Measurements from ENCODE around the gene SFTPD. TPM values are rescaled to one million over a fixed set of nuclear protein-coding genes. Genes with fewer than 3 reads are reported as not detected.

SFTPD gene
- total RNA-seq, 1 experiment from 2014 or later: not detected

DNA sequence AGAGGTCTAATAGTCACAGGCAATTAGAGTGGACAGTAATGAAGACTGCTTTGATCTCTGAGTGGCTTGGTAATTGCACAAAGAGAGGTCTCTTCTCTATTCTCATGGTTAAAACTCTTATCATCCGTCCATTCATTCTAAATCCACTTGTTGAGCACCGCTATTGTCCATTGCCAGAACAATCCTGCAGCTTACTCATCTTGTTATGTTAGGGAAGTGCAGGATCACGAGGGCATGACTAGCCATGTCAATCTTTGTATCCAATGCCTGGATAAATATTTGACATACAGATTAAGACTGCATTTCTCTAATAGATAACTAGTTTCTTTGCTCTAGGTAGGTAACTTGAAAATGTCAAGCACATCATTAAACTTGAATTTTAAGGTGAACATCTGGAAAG is 14.9 kb downstream of the SFTPD start:
- peaks cover 14% of the 10 kb centered on the region for H3K27me3 ChIP-seq (replicated peaks; ENCODE audit: insufficient read depth, low read depth, low read length, poor library complexity)
- no peaks in the 10 kb centered on the region for H3K9me3 ChIP-seq (ENCODE audit: low read depth, low read length, poor library complexity, severe bottlenecking)
- DNase-seq (ENCODE audit: low spot score): no peak
- no peak overlapping the region for H3K27ac ChIP-seq (ENCODE audit: low read depth, low read length, poor library complexity, severe bottlenecking)
- no peak overlapping the region for H3K4me3 ChIP-seq (ENCODE audit: low read depth, low read length, poor library complexity, severe bottlenecking)
- BruUV-seq (replicated peaks): no TSS peak
- H3K36me3 ChIP-seq (ENCODE audit: insufficient read depth, low read length, poor library complexity, severe bottlenecking): no peaks in the 10 kb centered on the region
- ChIA-PET CTCF (no interaction called here), POLR2A (ENCODE audit: low non-redundant PET) (no interaction called here)
- H3K4me1 ChIP-seq (ENCODE audit: insufficient read depth, low read length, poor library complexity, severe bottlenecking): no peaks in the 10 kb centered on the region
- intact Hi-C loops (cut with micrococcal nuclease; ENCODE audit: unreplicated experiment): no loop called here
- no peak for TF ChIP-seq EZH2 (IDR thresholded peaks at IDR 0.05; ENCODE audit: borderline replicate concordance, low read depth, low read length, poor library complexity, severe bottlenecking)
- TF ChIP-seq, protein P1, sequence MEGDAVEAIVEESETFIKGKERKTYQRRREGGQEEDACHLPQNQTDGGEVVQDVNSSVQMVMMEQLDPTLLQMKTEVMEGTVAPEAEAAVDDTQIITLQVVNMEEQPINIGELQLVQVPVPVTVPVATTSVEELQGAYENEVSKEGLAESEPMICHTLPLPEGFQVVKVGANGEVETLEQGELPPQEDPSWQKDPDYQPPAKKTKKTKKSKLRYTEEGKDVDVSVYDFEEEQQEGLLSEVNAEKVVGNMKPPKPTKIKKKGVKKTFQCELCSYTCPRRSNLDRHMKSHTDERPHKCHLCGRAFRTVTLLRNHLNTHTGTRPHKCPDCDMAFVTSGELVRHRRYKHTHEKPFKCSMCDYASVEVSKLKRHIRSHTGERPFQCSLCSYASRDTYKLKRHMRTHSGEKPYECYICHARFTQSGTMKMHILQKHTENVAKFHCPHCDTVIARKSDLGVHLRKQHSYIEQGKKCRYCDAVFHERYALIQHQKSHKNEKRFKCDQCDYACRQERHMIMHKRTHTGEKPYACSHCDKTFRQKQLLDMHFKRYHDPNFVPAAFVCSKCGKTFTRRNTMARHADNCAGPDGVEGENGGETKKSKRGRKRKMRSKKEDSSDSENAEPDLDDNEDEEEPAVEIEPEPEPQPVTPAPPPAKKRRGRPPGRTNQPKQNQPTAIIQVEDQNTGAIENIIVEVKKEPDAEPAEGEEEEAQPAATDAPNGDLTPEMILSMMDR (conservative IDR thresholded peaks at IDR 0.05; ENCODE audit: low read depth, low read length): no peak

DNA sequence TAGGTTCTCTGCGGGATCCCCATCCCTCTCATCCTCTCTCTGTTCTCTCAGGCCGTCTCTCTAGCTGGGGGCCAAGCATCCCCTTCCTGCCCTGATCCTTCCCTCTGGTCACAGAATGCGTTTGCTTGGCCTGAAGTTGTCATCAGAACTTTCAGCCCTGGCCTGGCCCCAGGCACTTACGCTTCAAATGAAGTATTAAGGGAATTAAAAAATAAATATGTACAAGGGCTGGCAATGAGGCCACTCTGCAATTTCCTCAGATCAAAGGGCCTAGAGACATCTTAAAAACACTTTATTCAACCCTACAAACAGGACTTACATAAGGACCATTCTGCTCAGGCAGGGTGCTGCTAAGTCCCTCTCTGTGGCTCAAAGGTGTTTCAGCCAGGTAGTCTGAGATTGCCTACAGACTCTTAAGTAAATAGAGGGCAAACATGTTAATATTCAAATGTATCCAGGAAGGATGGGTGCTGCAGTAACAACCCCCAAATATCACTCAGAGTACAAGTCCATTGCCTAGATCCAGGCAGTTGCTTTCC is 16.0 kb downstream of the SFTPD start:
- ChIA-PET POLR2A (ENCODE audit: low non-redundant PET) (no interaction called here), CTCF (no interaction called here)
- Histone ChIP-seq H3K9me3 (ENCODE audit: low read depth, low read length, poor library complexity, severe bottlenecking) (no peaks in the 10 kb centered on the region), H3K36me3 (ENCODE audit: insufficient read depth, low read length, poor library complexity, severe bottlenecking) (no peaks in the 10 kb centered on the region), H3K27me3 (replicated peaks; ENCODE audit: insufficient read depth, low read depth, low read length, poor library complexity) (peaks cover 14% of the 10 kb centered on the region), H3K4me1 (ENCODE audit: insufficient read depth, low read length, poor library complexity, severe bottlenecking) (no peaks in the 10 kb centered on the region), H3K27ac (ENCODE audit: low read depth, low read length, poor library complexity, severe bottlenecking) (no peak overlapping the region), H3K4me3 (ENCODE audit: low read depth, low read length, poor library complexity, severe bottlenecking) (no peak overlapping the region)
- DNase-seq (ENCODE audit: low spot score): no peak
- BruUV-seq (replicated peaks): no TSS peak
- intact Hi-C loops (cut with micrococcal nuclease; ENCODE audit: unreplicated experiment): no loop called here
- no peak for TF ChIP-seq EZH2 (IDR thresholded peaks at IDR 0.05; ENCODE audit: borderline replicate concordance, low read depth, low read length, poor library complexity, severe bottlenecking)
- TF ChIP-seq, protein P1 (conservative IDR thresholded peaks at IDR 0.05; ENCODE audit: low read depth, low read length): no peak

DNA sequence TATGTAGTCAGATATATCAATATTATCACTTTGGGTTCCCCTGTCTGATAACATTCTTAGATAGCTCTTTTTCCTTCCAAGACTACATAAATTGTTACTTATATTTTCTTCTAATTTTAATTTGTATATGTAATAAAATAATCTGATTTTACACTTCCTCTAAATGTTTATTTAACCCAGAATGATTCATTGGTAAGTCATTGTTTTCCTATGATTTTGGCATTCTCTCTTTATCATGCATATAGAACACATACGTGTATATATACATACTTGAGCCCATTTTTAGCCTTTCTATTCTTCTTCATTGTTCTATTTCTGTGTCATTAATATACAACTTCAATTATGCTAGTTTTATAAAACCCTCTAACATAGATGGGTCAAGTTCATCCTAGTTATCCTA is 16.6 kb downstream of the SFTPD start:
- Histone ChIP-seq H3K27me3 (replicated peaks; ENCODE audit: insufficient read depth, low read depth, low read length, poor library complexity) (peaks cover 14% of the 10 kb centered on the region), H3K9me3 (ENCODE audit: low read depth, low read length, poor library complexity, severe bottlenecking) (no peaks in the 10 kb centered on the region), H3K4me3 (ENCODE audit: low read depth, low read length, poor library complexity, severe bottlenecking) (no peak overlapping the region), H3K36me3 (ENCODE audit: insufficient read depth, low read length, poor library complexity, severe bottlenecking) (no peaks in the 10 kb centered on the region), H3K27ac (ENCODE audit: low read depth, low read length, poor library complexity, severe bottlenecking) (no peak overlapping the region), H3K4me1 (ENCODE audit: insufficient read depth, low read length, poor library complexity, severe bottlenecking) (no peaks in the 10 kb centered on the region)
- no peak for DNase-seq (ENCODE audit: low spot score)
- POLR2A ChIA-PET (ENCODE audit: low non-redundant PET): no interaction called here
- CTCF ChIA-PET: no interaction called here
- intact Hi-C loops (cut with micrococcal nuclease; ENCODE audit: unreplicated experiment): no loop called here
- TF ChIP-seq, protein P1 (conservative IDR thresholded peaks at IDR 0.05; ENCODE audit: low read depth, low read length): no peak
- TF ChIP-seq EZH2 (IDR thresholded peaks at IDR 0.05; ENCODE audit: borderline replicate concordance, low read depth, low read length, poor library complexity, severe bottlenecking): no peak
- BruUV-seq (replicated peaks): no TSS peak

Data from A673 (cell line).